NB4 (cell line): ENCODE results near the gene UXS1.

ENCODE experiments used
- DNase-seq: peaks from one replicate; pipeline ENCODE4 v3.0.0; 2010; ENCODE audit warnings: low read depth
- H3K4me3 ChIP-seq: one replicate; pipeline ENCODE4 v1.5.1; 2011; ENCODE audit warnings: mild to moderate bottlenecking, low read depth, low read length, moderate library complexity
- MYC ChIP-seq: IDR thresholded peaks from 2 replicates; pipeline ENCODE4 v1.6.1; 2011; ENCODE audit warnings: low read depth, low read length
- POLR2A ChIP-seq: IDR thresholded peaks from 2 replicates; pipeline ENCODE4 v1.6.1; 2011; ENCODE audit warnings: mild to moderate bottlenecking; ENCODE audit not compliant: insufficient read length; ENCODE audit errors: extremely low read depth
- TF ChIP-seq, protein P1 (sequence below): IDR thresholded peaks from 2 replicates; pipeline ENCODE4 v1.6.1; 2011; ENCODE audit warnings: low read depth, low read length
- TF ChIP-seq, protein P2 (sequence below): IDR thresholded peaks from one replicate; pipeline ENCODE4 v1.5.1; 2012; ENCODE audit warnings: low read depth, low read length

The UXS1 gene

DNA sequence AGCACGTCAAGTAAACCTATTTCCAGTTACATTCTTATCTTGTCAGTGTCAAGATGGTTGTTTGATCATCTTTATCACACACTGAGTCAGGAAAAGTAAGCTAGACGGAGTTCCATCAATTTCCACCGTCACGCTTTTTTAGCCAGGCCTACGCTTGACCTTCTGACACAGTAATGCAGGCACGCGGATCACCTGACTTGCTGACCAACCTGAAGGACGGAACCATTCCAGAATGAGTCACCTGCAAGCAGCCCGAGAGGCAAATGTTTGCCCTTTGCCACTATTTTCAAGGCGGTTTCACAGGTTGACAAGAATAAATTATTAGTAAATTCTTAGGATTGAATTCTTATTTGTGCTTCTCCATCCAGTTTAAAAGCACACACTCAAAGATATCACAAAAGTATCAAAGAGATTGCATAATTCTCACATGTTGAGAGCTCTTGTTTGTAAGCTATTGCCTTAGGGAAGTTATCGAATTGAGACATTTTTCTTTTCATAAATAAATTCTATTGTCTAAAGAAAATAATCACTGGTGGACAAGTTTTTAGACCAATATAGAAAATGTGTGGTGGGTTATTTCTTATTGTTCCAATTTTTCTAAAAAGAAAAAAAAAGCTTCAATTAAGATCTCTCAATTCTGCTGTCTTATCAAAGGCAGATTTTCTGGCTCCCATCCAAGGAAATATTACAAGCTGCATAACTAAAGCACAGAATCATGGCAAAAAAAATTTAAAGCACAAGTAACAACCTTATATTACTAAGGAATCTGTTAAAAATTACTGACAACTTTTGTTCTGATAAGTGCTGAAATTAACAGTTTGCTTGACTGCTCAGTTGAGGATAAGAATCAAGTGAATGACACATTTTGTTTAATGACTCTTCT is 31.9 kb downstream of the UXS1 start:
- no peak overlapping the region for H3K4me3 ChIP-seq
- TF ChIP-seq, protein P1, sequence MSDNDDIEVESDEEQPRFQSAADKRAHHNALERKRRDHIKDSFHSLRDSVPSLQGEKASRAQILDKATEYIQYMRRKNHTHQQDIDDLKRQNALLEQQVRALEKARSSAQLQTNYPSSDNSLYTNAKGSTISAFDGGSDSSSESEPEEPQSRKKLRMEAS: no peak
- no peak for TF ChIP-seq MYC
- TF ChIP-seq, protein P2, sequence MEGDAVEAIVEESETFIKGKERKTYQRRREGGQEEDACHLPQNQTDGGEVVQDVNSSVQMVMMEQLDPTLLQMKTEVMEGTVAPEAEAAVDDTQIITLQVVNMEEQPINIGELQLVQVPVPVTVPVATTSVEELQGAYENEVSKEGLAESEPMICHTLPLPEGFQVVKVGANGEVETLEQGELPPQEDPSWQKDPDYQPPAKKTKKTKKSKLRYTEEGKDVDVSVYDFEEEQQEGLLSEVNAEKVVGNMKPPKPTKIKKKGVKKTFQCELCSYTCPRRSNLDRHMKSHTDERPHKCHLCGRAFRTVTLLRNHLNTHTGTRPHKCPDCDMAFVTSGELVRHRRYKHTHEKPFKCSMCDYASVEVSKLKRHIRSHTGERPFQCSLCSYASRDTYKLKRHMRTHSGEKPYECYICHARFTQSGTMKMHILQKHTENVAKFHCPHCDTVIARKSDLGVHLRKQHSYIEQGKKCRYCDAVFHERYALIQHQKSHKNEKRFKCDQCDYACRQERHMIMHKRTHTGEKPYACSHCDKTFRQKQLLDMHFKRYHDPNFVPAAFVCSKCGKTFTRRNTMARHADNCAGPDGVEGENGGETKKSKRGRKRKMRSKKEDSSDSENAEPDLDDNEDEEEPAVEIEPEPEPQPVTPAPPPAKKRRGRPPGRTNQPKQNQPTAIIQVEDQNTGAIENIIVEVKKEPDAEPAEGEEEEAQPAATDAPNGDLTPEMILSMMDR: no peak
- TF ChIP-seq POLR2A: no peak
- DNase-seq: peak; percentile 15

DNA sequence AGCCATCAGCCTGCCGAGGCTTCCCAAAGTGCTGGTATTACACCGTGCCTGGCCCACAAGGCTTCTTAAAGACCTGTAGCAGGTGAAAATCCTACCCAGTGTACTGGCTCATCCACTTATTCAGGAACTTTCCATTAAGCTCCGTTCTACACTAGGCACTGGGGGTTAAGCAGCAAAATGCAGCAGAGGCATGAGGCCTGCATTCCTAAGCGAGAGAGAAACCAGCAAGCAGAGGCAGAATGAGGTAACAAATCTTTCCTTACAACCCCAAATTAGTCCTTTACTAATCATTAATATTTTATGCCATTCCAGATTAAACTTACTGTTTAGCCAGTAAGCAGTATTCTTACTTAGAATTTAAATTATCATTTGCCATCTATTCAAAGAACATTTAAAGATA is 32.8 kb downstream of the UXS1 start:
- TF ChIP-seq MYC (no peak), POLR2A (no peak)
- TF ChIP-seq, protein P2: no peak
- TF ChIP-seq, protein P1: no peak
- no peak overlapping the region for H3K4me3 ChIP-seq
- DNase-seq: no peak

DNA sequence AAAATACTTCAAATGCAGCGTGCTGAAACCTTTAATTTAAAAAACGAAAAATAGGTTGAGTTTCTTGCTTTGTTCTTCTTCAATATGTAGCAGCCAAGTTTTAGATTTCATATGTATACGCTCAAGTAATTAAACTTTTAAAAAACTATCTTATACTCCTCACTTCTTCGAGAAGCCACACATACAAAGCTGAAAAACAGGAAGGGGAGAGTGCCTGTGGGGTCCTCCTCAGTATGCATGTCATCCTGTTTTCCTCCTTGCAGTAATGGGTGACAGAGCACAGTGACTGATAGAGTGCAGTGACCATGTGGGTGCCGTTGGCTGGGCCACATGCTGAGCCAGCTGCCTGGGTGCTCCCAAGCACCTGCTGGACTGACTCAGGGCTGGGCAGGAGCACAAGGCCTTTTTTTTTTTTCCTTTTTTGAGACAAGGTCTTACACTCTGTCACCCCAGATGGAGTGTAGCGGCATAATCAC is 33.3 kb downstream of the UXS1 start:
- peak; percentile 93 for DNase-seq
- peak overlapping the region; percentile 30 for H3K4me3 ChIP-seq
- TF ChIP-seq, protein P1: peak; percentile 97
- TF ChIP-seq MYC (peak; percentile 97), POLR2A (no peak)

DNA sequence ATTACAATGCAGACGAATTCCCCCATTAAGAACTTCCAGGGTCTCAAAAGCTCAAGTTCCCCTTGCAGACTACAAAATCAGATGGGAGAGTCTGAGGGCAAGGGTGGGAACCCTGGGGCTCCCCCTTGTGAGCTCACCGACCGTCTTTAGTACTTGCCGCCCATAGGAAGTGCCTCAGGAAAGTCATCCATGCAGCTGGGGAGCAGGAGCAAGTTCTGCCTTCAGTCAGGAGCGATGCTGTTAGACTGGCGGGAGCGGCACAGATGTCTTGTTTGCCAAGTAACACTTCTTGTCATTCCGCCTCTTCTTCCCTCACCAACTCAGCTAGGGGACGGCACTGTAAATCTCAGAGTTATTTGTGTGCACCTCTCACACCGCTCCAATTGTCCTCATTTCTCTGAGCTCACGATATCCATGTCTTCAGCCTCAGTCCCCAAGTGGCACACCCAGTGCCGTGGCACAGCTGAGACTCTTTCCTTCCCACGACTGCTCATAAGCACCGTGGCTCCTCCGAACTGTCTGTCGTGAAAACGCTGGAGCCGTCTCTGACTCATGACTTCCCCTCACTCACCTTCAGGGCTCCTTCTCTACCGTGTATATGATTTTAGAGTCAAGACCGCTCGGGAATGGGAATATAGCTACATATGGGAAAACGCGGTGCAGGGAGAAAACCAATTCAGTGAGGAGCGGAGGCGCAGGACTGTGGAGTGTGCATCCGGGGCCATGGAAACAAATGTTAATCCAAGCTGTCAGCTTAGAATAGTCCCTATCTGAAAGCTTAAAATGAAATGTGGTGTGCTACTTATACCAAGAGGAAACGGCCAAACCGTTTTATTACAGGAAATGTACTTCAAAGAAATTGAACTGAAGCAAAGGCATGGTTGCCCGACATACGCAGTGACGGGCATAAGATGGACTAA is 34.0 kb downstream of the UXS1 start:
- DNase-seq: peak; percentile 75
- TF ChIP-seq POLR2A (no peak), MYC (no peak)
- TF ChIP-seq, protein P1: no peak
- TF ChIP-seq, protein P2: no peak
- peak overlapping the region; percentile 30 for H3K4me3 ChIP-seq

DNA sequence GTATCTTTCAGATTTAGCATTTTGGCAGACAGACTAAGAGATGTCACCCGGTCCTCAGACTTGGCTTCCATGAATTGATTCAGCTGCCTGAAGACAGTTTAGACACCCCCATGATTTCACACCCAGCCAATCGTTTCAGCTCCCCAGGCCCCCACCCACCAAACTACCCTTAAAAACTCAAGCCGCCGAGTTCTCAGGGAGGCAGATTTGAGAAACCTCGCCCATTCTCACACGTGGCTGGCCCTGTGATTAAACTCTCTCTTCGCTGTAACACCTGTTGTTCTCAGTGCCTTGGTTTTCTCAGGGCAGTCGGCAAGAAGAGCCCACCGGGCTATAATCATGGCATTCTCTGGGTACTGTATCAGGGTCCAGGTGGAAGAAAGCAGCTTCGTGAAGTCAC is 35.2 kb downstream of the UXS1 start:
- no peak for TF ChIP-seq MYC
- no peak for TF ChIP-seq POLR2A
- TF ChIP-seq, protein P2: no peak
- TF ChIP-seq, protein P1: no peak
- no peak overlapping the region for H3K4me3 ChIP-seq
- DNase-seq: no peak
